HepG2 (cell line): Measurements from ENCODE around the gene VILL. TPM values are rescaled to one million over a fixed set of nuclear protein-coding genes. Genes with fewer than 3 reads are reported as not detected.

Experiments used
- ATAC-seq: fragments of 200-7000 bp; cut with Tn5 transposase; 3 replicates; pipeline ENCODE4 v1.9.1; 2020; ENCODE audit warnings: mild to moderate bottlenecking, moderate library complexity
- BruUV-seq: library from RNA; stranded (reverse); fragments of 400-500 nt; replicated peaks from 2 replicates; lab custom pipeline; 2021; lab: Mats Ljungman, UMichigan
- CTCF ChIA-PET: fragments of 300-600 bp; formaldehyde crosslinking; extraction: SDS; loops from one replicate; lab custom pipeline; 2021; ENCODE audit warnings: low total read pairs, inconsistent platforms, low intra/inter-chr PET ratio; lab: Yijun Ruan, JAX
- POLR2A ChIA-PET: fragments of 350-600 bp; sonication (Branson Sonifier 250); formaldehyde crosslinking; loops from one replicate; lab custom pipeline; 2020; ENCODE audit warnings: antibody characterized with exemption, inconsistent platforms; lab: Yijun Ruan, JAX
- DNase-seq: peaks from one replicate; pipeline ENCODE4 v3.0.0-alpha.2; 2015; ENCODE audit warnings: low spot score
- FAIRE-seq: peaks from 3 replicates; lab custom pipeline; 2011; peaks lifted over from hg19 to GRCh38; lab: Jason Lieb, UNC
- H2AFZ ChIP-seq: one replicate; pipeline ENCODE4 v1.6.1; 2011; ENCODE audit warnings: low read length, inconsistent platforms
- H3K27ac ChIP-seq: fragments of 300-600 bp; 3 replicates; pipeline ENCODE4 v1.8.0; 2011; ENCODE audit warnings: mixed run types, mild to moderate bottlenecking, mixed read lengths, low read length, inconsistent platforms; ENCODE audit not compliant: insufficient read depth; ENCODE audit errors: extremely low read length
- H3K27me3 ChIP-seq, 2 experiments: fragments of 200-600 bp in 1 of 2; 2 replicates in 1 of 2; 3 replicates in 1 of 2; pipeline versions ENCODE4 v1.6.0 to v1.8.0; 2011; ENCODE audit warnings: low read length in 2 of 2, mild to moderate bottlenecking in 2 of 2, moderate library complexity in 2 of 2, inconsistent platforms in 1 of 2; ENCODE audit not compliant: insufficient read depth in 2 of 2, control insufficient read depth in 1 of 2
- H3K36me3 ChIP-seq, 2 experiments: fragments of 200-600 bp in 1 of 2; replicated peaks in 1 of 2; 2 replicates in 1 of 2; 3 replicates in 1 of 2; pipeline versions ENCODE4 v1.5.1 to v1.8.0; 2011; ENCODE audit warnings: low read length in 2 of 2, inconsistent platforms in 1 of 2; ENCODE audit not compliant: insufficient read depth in 2 of 2, control insufficient read depth in 1 of 2
- H3K4me1 ChIP-seq: 2 replicates; pipeline ENCODE4 v1.5.1; 2012; ENCODE audit warnings: low read length, inconsistent platforms; ENCODE audit not compliant: insufficient read depth
- H3K4me2 ChIP-seq: 2 replicates; pipeline ENCODE4 v1.6.0; 2011; ENCODE audit warnings: low read depth, low read length, inconsistent platforms
- H3K4me3 ChIP-seq, 3 experiments: fragments of 200-600 bp in 1 of 3; sonication (generic), shearing (Covaris generic) in 1 of 3; replicated peaks in 1 of 3; 2 replicates each; pipeline ENCODE4 v1.5.1; 2011 to 2016; ENCODE audit warnings: low read length in 3 of 3, inconsistent platforms in 2 of 3, low read depth in 2 of 3, mild to moderate bottlenecking in 2 of 3, control low read depth in 1 of 3, mixed read lengths in 1 of 3; ENCODE audit not compliant: insufficient read depth in 1 of 3
- H3K79me2 ChIP-seq: one replicate; pipeline ENCODE4 v1.6.1; 2011; ENCODE audit warnings: low read length, inconsistent platforms; ENCODE audit not compliant: insufficient read depth
- H3K9ac ChIP-seq: 2 replicates; pipeline ENCODE4 v1.6.0; 2011; ENCODE audit warnings: mild to moderate bottlenecking, low read depth, low read length, inconsistent platforms; ENCODE audit not compliant: insufficient read depth
- H3K9me3 ChIP-seq: 2 replicates; pipeline ENCODE4 v1.5.1; 2012; ENCODE audit warnings: mild to moderate bottlenecking, low read length
- H4K20me1 ChIP-seq: 2 replicates; pipeline ENCODE4 v1.6.0; 2011; ENCODE audit warnings: inconsistent platforms, mild to moderate bottlenecking, low read length, moderate library complexity; ENCODE audit not compliant: insufficient read depth
- AGO2 ChIP-seq: fragments of 200-400 bp; formaldehyde crosslinking; optimal IDR thresholded peaks from 2 replicates; pipeline ENCODE3; 2017; ENCODE audit warnings: mild to moderate bottlenecking, low read depth, low read length, moderate library complexity
- HCFC1 ChIP-seq: fragments of 150-350 bp; IDR thresholded peaks from 2 replicates; pipeline ENCODE4 v1.6.1; 2014; ENCODE audit warnings: low read depth, low read length
- TOE1 ChIP-seq: sonication (generic); formaldehyde crosslinking; IDR thresholded peaks from 2 replicates; pipeline ENCODE4 v1.4.0; 2020; ENCODE audit warnings: mild to moderate bottlenecking, missing genetic modification reagents
- WIZ ChIP-seq: sonication (generic); formaldehyde crosslinking; IDR thresholded peaks from 2 replicates; pipeline ENCODE4 v1.5.1; 2020; ENCODE audit warnings: mild to moderate bottlenecking, missing genetic modification reagents
- ZBTB42 ChIP-seq: sonication (generic); formaldehyde crosslinking; IDR thresholded peaks from 2 replicates; pipeline ENCODE4 v1.5.0; 2020; ENCODE audit warnings: mild to moderate bottlenecking, missing genetic modification reagents
- ZBTB8A ChIP-seq: sonication (generic); formaldehyde crosslinking; IDR thresholded peaks from 2 replicates; pipeline ENCODE4 v1.4.0; 2020; ENCODE audit warnings: mild to moderate bottlenecking, low read depth, missing genetic modification reagents, borderline replicate concordance
- ZFP36 ChIP-seq: fragments of 150-350 bp; IDR thresholded peaks from 2 replicates; pipeline ENCODE4 v1.6.1; 2018; ENCODE audit warnings: borderline replicate concordance, low read length, low read depth; ENCODE audit not compliant: partially characterized antibody
- ZFP82 ChIP-seq: sonication (generic); formaldehyde crosslinking; IDR thresholded peaks from 2 replicates; pipeline ENCODE4 v1.5.1; 2020; ENCODE audit warnings: mild to moderate bottlenecking, missing genetic modification reagents, borderline replicate concordance
- ZNF572 ChIP-seq: sonication (generic); formaldehyde crosslinking; IDR thresholded peaks from 2 replicates; pipeline ENCODE4 v1.5.1; 2020; ENCODE audit warnings: mild to moderate bottlenecking, missing genetic modification reagents
- WGBS: methylation state at CpG from one replicate; pipeline ENCODE4 v1.1.6; 2017; ENCODE audit warnings: low lambda C conversion rate; 5-methylcytosine and 5-hydroxymethylcytosine counted together
- in situ Hi-C: cut with HindIII; loops from 2 replicates; pipeline ENCODE4 v1.10.0; 2017; ENCODE audit warnings: low pct_unique_long_range_greater_than_20kb; ENCODE audit not compliant: extremely low pct_ligation_motif_present
- intact Hi-C: fragments of 100-400 bp; cut with micrococcal nuclease; formaldehyde crosslinking; loops from one replicate; pipeline ENCODE4 v1.10.0; 2022; ENCODE audit not compliant: unreplicated experiment
- polyA plus RNA-seq, 8 experiments: library from polyadenylated mRNA; depleted of rRNA in 3 of 8; stranded (reverse) in 7 of 8; unstranded in 1 of 8; fragments of >200 nt; fragmentation: Illumina TruSeq in 4 of 8; extraction: Trizol in 4 of 8; gene quantifications; 2 replicates each; pipeline versions ENCODE4 v1.2.1 to v1.2.3, GENCODE V29; 2011 to 2016; ENCODE audit warnings: low read depth in 4 of 8, missing spikeins in 1 of 8, mixed read lengths in 1 of 8; ENCODE audit not compliant: insufficient read depth in 1 of 8
- total RNA-seq, 5 experiments: library from RNA; depleted of rRNA; stranded (reverse); fragments of >200 nt; fragmentation: Illumina TruSeq; extraction: Trizol; gene quantifications; 2 replicates each; pipeline ENCODE4 v1.2.3, GENCODE V29; 2016; ENCODE audit warnings: low read depth in 1 of 5
- TF ChIP-seq, protein P1 (sequence below): sonication (generic); formaldehyde crosslinking; IDR thresholded peaks from 2 replicates; pipeline ENCODE4 v1.5.0; 2020; ENCODE audit warnings: mild to moderate bottlenecking, missing genetic modification reagents
- TF ChIP-seq, protein P2 (sequence below): sonication (generic); formaldehyde crosslinking; IDR thresholded peaks from 2 replicates; pipeline ENCODE4 v1.4.0; 2020; ENCODE audit warnings: missing genetic modification reagents

The VILL gene
- total and polyA plus RNA-seq, 2 of the 13 experiments (the other 11 are each of a cell fraction or from before 2014, with no cell fraction given) = 3.2 to 5.3 TPM

DNA sequence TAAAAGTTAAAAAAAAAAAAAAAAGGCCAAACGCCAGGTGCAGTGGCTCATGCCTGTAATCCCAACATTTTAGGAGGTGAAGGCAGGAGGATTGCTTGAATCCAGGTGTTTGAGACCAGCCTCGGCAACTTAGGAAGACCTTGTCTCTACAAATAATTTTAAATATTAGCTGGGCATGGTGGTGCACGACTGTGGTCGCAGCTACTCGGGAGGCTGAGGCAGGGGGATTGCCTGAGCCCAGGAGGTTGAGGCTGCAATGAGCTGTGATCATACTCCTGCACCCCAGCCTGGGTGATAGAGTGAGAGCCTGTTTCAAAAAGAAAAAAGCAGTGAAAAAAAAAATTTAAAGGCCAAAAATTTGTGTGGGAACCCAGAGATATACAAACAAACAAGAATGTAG, 45.7 kb downstream of the VILL start (continued):
- TF ChIP-seq, protein P1, sequence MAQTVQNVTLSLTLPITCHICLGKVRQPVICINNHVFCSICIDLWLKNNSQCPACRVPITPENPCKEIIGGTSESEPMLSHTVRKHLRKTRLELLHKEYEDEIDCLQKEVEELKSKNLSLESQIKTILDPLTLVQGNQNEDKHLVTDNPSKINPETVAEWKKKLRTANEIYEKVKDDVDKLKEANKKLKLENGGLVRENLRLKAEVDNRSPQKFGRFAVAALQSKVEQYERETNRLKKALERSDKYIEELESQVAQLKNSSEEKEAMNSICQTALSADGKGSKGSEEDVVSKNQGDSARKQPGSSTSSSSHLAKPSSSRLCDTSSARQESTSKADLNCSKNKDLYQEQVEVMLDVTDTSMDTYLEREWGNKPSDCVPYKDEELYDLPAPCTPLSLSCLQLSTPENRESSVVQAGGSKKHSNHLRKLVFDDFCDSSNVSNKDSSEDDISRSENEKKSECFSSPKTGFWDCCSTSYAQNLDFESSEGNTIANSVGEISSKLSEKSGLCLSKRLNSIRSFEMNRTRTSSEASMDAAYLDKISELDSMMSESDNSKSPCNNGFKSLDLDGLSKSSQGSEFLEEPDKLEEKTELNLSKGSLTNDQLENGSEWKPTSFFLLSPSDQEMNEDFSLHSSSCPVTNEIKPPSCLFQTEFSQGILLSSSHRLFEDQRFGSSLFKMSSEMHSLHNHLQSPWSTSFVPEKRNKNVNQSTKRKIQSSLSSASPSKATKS = no peak
- no peak for TF ChIP-seq TOE1
- no peak for TF ChIP-seq ZNF572 (CRISPR knock-in tag)
- no peak for TF ChIP-seq WIZ
- no peak for TF ChIP-seq ZFP82 (CRISPR knock-in tag)
- no peak for TF ChIP-seq ZBTB42 (CRISPR knock-in tag)

DNA sequence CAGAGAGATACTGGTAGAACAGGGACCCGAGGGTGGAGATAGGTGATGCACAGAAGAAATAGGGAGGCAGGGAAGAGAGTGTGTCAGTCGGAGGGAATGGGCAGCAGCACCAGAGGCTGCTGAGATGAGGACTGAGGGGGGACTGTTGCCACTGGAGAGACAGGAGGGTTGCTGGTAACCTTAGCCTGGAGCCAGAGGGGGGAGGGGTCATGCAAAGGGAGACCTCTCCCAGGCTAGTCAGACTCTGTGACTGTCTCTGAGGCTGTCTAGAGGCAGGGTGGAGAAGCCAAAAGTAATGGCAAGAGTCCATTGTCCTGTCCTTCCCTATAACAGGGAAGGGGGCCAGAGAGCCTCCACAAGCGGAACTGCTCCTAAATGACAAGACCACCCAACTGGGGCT, 46.3 kb downstream of the VILL start:
- DNase-seq = no peak
- H3K27ac ChIP-seq = no peak overlapping the region
- no TSS peak for BruUV-seq

More for the DNA sequence above, 46.3 kb downstream of the VILL start:
- Histone ChIP-seq H3K4me3 (no peak overlapping the region), H3K79me2 (no peaks in the 10 kb centered on the region), H3K9me3 (no peaks in the 10 kb centered on the region), H3K9ac (no peak overlapping the region), H3K27me3 (peaks cover 3 to 34% of the 10 kb centered on the region in 2 experiments; a peak in 3 of 5 replicates), H3K4me2 (no peak overlapping the region), H4K20me1 (no peaks in the 10 kb centered on the region)
- 11% methylated on average over 2 of the region's 3 CpGs for WGBS
- in situ Hi-C loops (no loop called here), intact Hi-C loops (no loop called here)
- CTCF ChIA-PET = no interaction called here
- POLR2A ChIA-PET = no interaction called here
- FAIRE-seq = no peak
- TF ChIP-seq AGO2 = no peak
- TF ChIP-seq ZBTB8A (CRISPR knock-in tag) = no peak
- TF ChIP-seq HCFC1 = no peak
- TF ChIP-seq ZFP36 = no peak
- TF ChIP-seq, protein P2, sequence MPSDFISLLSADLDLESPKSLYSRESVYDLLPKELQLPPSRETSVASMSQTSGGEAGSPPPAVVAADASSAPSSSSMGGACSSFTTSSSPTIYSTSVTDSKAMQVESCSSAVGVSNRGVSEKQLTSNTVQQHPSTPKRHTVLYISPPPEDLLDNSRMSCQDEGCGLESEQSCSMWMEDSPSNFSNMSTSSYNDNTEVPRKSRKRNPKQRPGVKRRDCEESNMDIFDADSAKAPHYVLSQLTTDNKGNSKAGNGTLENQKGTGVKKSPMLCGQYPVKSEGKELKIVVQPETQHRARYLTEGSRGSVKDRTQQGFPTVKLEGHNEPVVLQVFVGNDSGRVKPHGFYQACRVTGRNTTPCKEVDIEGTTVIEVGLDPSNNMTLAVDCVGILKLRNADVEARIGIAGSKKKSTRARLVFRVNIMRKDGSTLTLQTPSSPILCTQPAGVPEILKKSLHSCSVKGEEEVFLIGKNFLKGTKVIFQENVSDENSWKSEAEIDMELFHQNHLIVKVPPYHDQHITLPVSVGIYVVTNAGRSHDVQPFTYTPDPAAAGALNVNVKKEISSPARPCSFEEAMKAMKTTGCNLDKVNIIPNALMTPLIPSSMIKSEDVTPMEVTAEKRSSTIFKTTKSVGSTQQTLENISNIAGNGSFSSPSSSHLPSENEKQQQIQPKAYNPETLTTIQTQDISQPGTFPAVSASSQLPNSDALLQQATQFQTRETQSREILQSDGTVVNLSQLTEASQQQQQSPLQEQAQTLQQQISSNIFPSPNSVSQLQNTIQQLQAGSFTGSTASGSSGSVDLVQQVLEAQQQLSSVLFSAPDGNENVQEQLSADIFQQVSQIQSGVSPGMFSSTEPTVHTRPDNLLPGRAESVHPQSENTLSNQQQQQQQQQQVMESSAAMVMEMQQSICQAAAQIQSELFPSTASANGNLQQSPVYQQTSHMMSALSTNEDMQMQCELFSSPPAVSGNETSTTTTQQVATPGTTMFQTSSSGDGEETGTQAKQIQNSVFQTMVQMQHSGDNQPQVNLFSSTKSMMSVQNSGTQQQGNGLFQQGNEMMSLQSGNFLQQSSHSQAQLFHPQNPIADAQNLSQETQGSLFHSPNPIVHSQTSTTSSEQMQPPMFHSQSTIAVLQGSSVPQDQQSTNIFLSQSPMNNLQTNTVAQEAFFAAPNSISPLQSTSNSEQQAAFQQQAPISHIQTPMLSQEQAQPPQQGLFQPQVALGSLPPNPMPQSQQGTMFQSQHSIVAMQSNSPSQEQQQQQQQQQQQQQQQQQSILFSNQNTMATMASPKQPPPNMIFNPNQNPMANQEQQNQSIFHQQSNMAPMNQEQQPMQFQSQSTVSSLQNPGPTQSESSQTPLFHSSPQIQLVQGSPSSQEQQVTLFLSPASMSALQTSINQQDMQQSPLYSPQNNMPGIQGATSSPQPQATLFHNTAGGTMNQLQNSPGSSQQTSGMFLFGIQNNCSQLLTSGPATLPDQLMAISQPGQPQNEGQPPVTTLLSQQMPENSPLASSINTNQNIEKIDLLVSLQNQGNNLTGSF (CRISPR knock-in tag) = no peak
- TF ChIP-seq, all 625 proteins: peak for 0
- Histone ChIP-seq H2AFZ (no peak overlapping the region), H3K4me1 (no peaks in the 10 kb centered on the region), H3K36me3 (no peaks in the 10 kb centered on the region)
- ATAC-seq = no peak
